C4-2B (cell line): ENCODE data around the gene VCL.
A peak's percentile ranks its signal among the peaks of the same experiment; 100 is the strongest.

Experiments used
- H3K27ac ChIP-seq: fragments of 450-650 bp; 2 replicates; pipeline ENCODE4 v1.5.1; 2017
- CTCF ChIP-seq: fragments of 450-650 bp; conservative IDR thresholded peaks from 2 replicates; pipeline ENCODE4 v1.5.1; 2017; ENCODE audit warnings: mild to moderate bottlenecking
- ZFX ChIP-seq: fragments of 450-650 bp; IDR thresholded peaks from 2 replicates; pipeline ENCODE4 v1.6.1; 2017

The VCL gene

GRCh38 chr10:73997787-73998622 lies at the start of gene VCL:
TSS of gene VCL (plus strand) at chr10:73998116. CDS start at chr10:73998208, 92 bp downstream.
- H3K27ac ChIP-seq = peak within 1 kb of the TSS; percentile 91
- TF ChIP-seq CTCF = no peak
- peak; percentile 70 for TF ChIP-seq ZFX

GRCh38 chr10:73948947-73949633 lies 48.8 kb upstream of the VCL start:
- TF ChIP-seq CTCF (no peak), ZFX (no peak)
- no peak overlapping the region for H3K27ac ChIP-seq

- no peak overlapping the region for H3K27ac ChIP-seq
- TF ChIP-seq ZFX (no peak), CTCF (no peak)
Observed at GRCh38 chr10:73950155-73950948, 47.6 kb upstream of the VCL start.

- TF ChIP-seq ZFX (no peak), CTCF (no peak)
- no peak overlapping the region for H3K27ac ChIP-seq
Observed at GRCh38 chr10:73953665-73954064, 44.3 kb upstream of the VCL start.

- TF ChIP-seq CTCF (no peak), ZFX (no peak)
- H3K27ac ChIP-seq = no peak overlapping the region
Observed at GRCh38 chr10:73954737-73955136, 43.2 kb upstream of the VCL start.

GRCh38 chr10:73955719-73956118 lies 42.2 kb upstream of the VCL start:
- no peak for TF ChIP-seq ZFX
- no peak for TF ChIP-seq CTCF
- no peak overlapping the region for H3K27ac ChIP-seq
